WTC11 (cell line): ENCODE data around the gene ZNF800. TPM values are rescaled to one million over a fixed set of nuclear protein-coding genes. Genes with fewer than 3 reads are reported as not detected.

Experiments used
- ATAC-seq: fragments of 200-7000 bp; cut with Tn5 transposase; 2 replicates; pipeline ENCODE4 v1.10.0; 2021; ENCODE audit warnings: mild to moderate bottlenecking, moderate library complexity
- CTCF ChIA-PET: fragments of 300-600 bp; sonication (Branson Sonifier 250); formaldehyde crosslinking; loops from one replicate; lab custom pipeline; 2021; ENCODE audit warnings: antibody characterized with exemption; lab: Charles Lee
- POLR2A ChIA-PET: fragments of 350-600 bp; sonication (Branson Sonifier 250); formaldehyde crosslinking; loops from one replicate; lab custom pipeline; 2021; ENCODE audit warnings: antibody characterized with exemption; lab: Charles Lee
- DNase-seq: peaks from one replicate; pipeline ENCODE4 v3.0.0; 2021; ENCODE audit warnings: low spot score
- H3K27ac Mint-ChIP-seq: 2 replicates; pipeline ENCODE4 v1.8.0; 2021; ENCODE audit warnings: mixed read lengths
- H3K27me3 Mint-ChIP-seq: 2 replicates; pipeline ENCODE4 v1.8.0; 2021; ENCODE audit warnings: low read depth, mild to moderate bottlenecking, moderate library complexity, mixed read lengths
- H3K36me3 Mint-ChIP-seq: 2 replicates; pipeline ENCODE4 v1.8.0; 2021; ENCODE audit warnings: mixed read lengths
- H3K4me1 Mint-ChIP-seq: 2 replicates; pipeline ENCODE4 v1.8.0; 2022; ENCODE audit warnings: mixed read lengths
- H3K4me3 Mint-ChIP-seq: 2 replicates; pipeline ENCODE4 v1.8.0; 2021; ENCODE audit warnings: mild to moderate bottlenecking, moderate library complexity, mixed read lengths
- H3K9me3 Mint-ChIP-seq: 2 replicates; pipeline ENCODE4 v1.8.0; 2021; ENCODE audit warnings: mixed read lengths
- CBFB ChIP-seq: sonication (generic); formaldehyde crosslinking; IDR thresholded peaks from 2 replicates; pipeline ENCODE4 v1.8.1; 2022; ENCODE audit warnings: mild to moderate bottlenecking, low read depth, missing genetic modification reagents
- CREB1 ChIP-seq: sonication (generic); formaldehyde crosslinking; IDR thresholded peaks from 2 replicates; pipeline ENCODE4 v1.8.0; 2023; ENCODE audit warnings: mild to moderate bottlenecking, missing genetic modification reagents
- CREM ChIP-seq: sonication (generic); formaldehyde crosslinking; IDR thresholded peaks from 2 replicates; pipeline ENCODE4 v1.8.1; 2022; ENCODE audit warnings: mild to moderate bottlenecking, missing genetic modification reagents, moderate library complexity
- ERG ChIP-seq: fragments of 250-450 bp; sonication (Bioruptor Pico); IDR thresholded peaks from 2 replicates; pipeline ENCODE4 v1.8.0; 2021; ENCODE audit warnings: mild to moderate bottlenecking
- ESRRA ChIP-seq: sonication (generic); formaldehyde crosslinking; IDR thresholded peaks from 2 replicates; pipeline ENCODE4 v1.8.1; 2022; ENCODE audit warnings: mild to moderate bottlenecking, missing genetic modification reagents, borderline replicate concordance
- ETV6 ChIP-seq: sonication (generic); formaldehyde crosslinking; IDR thresholded peaks from 2 replicates; pipeline ENCODE4 v1.8.1; 2022; ENCODE audit warnings: mild to moderate bottlenecking, missing genetic modification reagents
- FOXJ3 ChIP-seq: sonication (generic); formaldehyde crosslinking; IDR thresholded peaks from 2 replicates; pipeline ENCODE4 v1.9.0; 2021; ENCODE audit warnings: missing genetic modification reagents, mild to moderate bottlenecking, borderline replicate concordance
- FOXP1 ChIP-seq: sonication (generic); formaldehyde crosslinking; IDR thresholded peaks from 2 replicates; pipeline ENCODE4 v1.8.0; 2022; ENCODE audit warnings: missing genetic modification reagents, mild to moderate bottlenecking, moderate library complexity, borderline replicate concordance
- GRHL2 ChIP-seq: fragments of 250-450 bp; sonication (Bioruptor Pico); IDR thresholded peaks from 2 replicates; pipeline ENCODE4 v1.8.0; 2022; ENCODE audit warnings: mild to moderate bottlenecking, moderate library complexity; ENCODE audit not compliant: insufficient replicate concordance, severe bottlenecking
- HMGXB4 ChIP-seq: sonication (generic); formaldehyde crosslinking; IDR thresholded peaks from 2 replicates; pipeline ENCODE4 v1.8.1; 2023; ENCODE audit warnings: mild to moderate bottlenecking, moderate library complexity, missing genetic modification reagents
- IRF2 ChIP-seq: sonication (generic); formaldehyde crosslinking; IDR thresholded peaks from 2 replicates; pipeline ENCODE4 v1.8.0; 2022; ENCODE audit warnings: low read depth, missing genetic modification reagents, borderline replicate concordance
- JUN ChIP-seq: sonication (generic); formaldehyde crosslinking; IDR thresholded peaks from 2 replicates; pipeline ENCODE4 v1.8.0; 2023; ENCODE audit warnings: mild to moderate bottlenecking, missing genetic modification reagents
- MAX ChIP-seq: sonication (generic); formaldehyde crosslinking; IDR thresholded peaks from 2 replicates; pipeline ENCODE4 v1.8.0; 2022; ENCODE audit warnings: mild to moderate bottlenecking, missing genetic modification reagents
- NFE2L1 ChIP-seq: sonication (generic); formaldehyde crosslinking; IDR thresholded peaks from 2 replicates; pipeline ENCODE4 v1.8.1; 2023; ENCODE audit warnings: missing genetic modification reagents
- NR2C2 ChIP-seq: sonication (generic); formaldehyde crosslinking; IDR thresholded peaks from 2 replicates; pipeline ENCODE4 v1.8.0; 2022; ENCODE audit warnings: mild to moderate bottlenecking, missing genetic modification reagents
- NR3C1 ChIP-seq: sonication (generic); formaldehyde crosslinking; conservative IDR thresholded peaks from 2 replicates; pipeline ENCODE4 v1.8.1; 2023; ENCODE audit warnings: low read depth, mild to moderate bottlenecking, missing genetic modification reagents
- PRRX2 ChIP-seq: fragments of 250-450 bp; sonication (Bioruptor Pico); IDR thresholded peaks from 2 replicates; pipeline ENCODE4 v1.8.0; 2021; ENCODE audit warnings: mild to moderate bottlenecking
- RORB ChIP-seq: fragments of 250-450 bp; sonication (Bioruptor Pico); IDR thresholded peaks from 2 replicates; pipeline ENCODE4 v1.9.0; 2021; ENCODE audit warnings: mild to moderate bottlenecking
- SMAD4 ChIP-seq: sonication (generic); formaldehyde crosslinking; IDR thresholded peaks from 2 replicates; pipeline ENCODE4 v1.8.0; 2022; ENCODE audit warnings: mild to moderate bottlenecking, missing genetic modification reagents
- TP53 ChIP-seq: sonication (generic); formaldehyde crosslinking; IDR thresholded peaks from 2 replicates; pipeline ENCODE4 v1.8.1; 2023; ENCODE audit warnings: mild to moderate bottlenecking, missing genetic modification reagents
- ZNF138 ChIP-seq: sonication (generic); formaldehyde crosslinking; conservative IDR thresholded peaks from 2 replicates; pipeline ENCODE4 v1.8.1; 2022; ENCODE audit warnings: mild to moderate bottlenecking, moderate library complexity, missing genetic modification reagents
- ZNF232 ChIP-seq: sonication (generic); formaldehyde crosslinking; IDR thresholded peaks from 2 replicates; pipeline ENCODE4 v1.8.0; 2022; ENCODE audit warnings: mild to moderate bottlenecking, missing genetic modification reagents
- total RNA-seq: library from RNA; stranded (reverse); gene quantifications from 3 replicates; pipeline ENCODE4 v1.2.3, GENCODE V29; 2021
- TF ChIP-seq, protein P1 (sequence below): sonication (generic); formaldehyde crosslinking; IDR thresholded peaks from 2 replicates; pipeline ENCODE4 v1.8.0; 2022; ENCODE audit warnings: mild to moderate bottlenecking, missing genetic modification reagents
- TF ChIP-seq, protein P2 (sequence below): sonication (generic); formaldehyde crosslinking; IDR thresholded peaks from 2 replicates; pipeline ENCODE4 v1.8.0; 2023; ENCODE audit warnings: missing genetic modification reagents

ZNF800 gene
- total RNA-seq, 1 experiment from 2014 or later = 5.7 TPM

DNA sequence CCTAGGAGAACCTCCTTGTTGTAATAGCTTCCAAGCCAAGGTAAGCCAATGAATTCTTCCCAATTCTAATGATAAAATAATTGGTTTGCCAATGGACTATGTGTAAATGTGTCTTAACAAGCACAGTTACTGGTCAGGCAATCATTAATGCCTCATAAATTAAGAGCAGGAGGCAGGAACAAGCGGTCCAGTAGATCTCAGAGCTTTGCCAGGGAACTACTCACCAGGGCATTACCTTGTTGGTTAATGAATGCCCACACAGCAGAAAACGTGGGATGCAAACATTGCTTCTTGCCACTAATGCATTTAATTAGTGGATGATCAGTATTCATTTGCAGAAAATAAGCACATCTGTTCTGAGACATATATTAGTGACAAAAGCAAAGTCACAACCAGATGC, 26.7 kb upstream of the ZNF800 start:
- H3K9me3 Mint-ChIP-seq = peaks cover 7% of the 10 kb centered on the region
- no peak for DNase-seq
- CTCF ChIA-PET = interaction anchor here (1.2 kb wide), 1 partner anchor 28 kb away, joined by 3 read pairs; no protein-coding TSS in a partner anchor
- ATAC-seq = no peak
- no peak overlapping the region for H3K27ac Mint-ChIP-seq
- peaks cover 34% of the 10 kb centered on the region for H3K27me3 Mint-ChIP-seq
- POLR2A ChIA-PET = no interaction called here
- no peak for TF ChIP-seq NR2C2 (CRISPR knock-in tag)
- TF ChIP-seq CREB1 (CRISPR knock-in tag) = no peak
- TF ChIP-seq JUN (CRISPR knock-in tag) = no peak
- TF ChIP-seq FOXP1 (CRISPR knock-in tag) = no peak
- no peak for TF ChIP-seq ZNF138
- no peak for TF ChIP-seq RORB
- TF ChIP-seq ESRRA (CRISPR knock-in tag) = no peak
- no peak for TF ChIP-seq CREM (CRISPR knock-in tag)
- no peak for TF ChIP-seq NR3C1
- TF ChIP-seq ETV6 (CRISPR knock-in tag) = no peak
- no peak for TF ChIP-seq FOXJ3 (CRISPR knock-in tag)
- no peak for TF ChIP-seq HMGXB4 (CRISPR knock-in tag)
- TF ChIP-seq, protein P1, sequence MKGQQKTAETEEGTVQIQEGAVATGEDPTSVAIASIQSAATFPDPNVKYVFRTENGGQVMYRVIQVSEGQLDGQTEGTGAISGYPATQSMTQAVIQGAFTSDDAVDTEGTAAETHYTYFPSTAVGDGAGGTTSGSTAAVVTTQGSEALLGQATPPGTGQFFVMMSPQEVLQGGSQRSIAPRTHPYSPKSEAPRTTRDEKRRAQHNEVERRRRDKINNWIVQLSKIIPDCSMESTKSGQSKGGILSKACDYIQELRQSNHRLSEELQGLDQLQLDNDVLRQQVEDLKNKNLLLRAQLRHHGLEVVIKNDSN (CRISPR knock-in tag) = no peak
- TF ChIP-seq MAX = no peak
- no peak for TF ChIP-seq ZNF232
- no peak overlapping the region for H3K4me3 Mint-ChIP-seq
- H3K4me1 Mint-ChIP-seq = no peaks in the 10 kb centered on the region
- H3K36me3 Mint-ChIP-seq = no peaks in the 10 kb centered on the region

DNA sequence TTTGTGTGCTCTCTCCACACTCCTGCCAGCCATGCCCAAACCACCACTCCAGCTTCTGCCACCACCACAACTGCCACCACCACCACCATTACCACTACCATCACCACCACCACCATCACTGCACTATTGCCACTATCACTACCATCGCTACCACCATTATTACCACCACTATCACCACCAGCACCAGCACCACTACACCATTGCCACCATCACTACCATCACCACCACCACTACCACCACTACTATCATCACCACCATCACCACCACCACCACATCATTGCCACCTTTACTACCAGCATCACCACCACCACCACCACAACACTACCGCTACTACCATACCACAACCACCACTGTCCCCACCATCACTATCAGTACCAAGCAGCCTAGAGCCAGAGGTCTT, 26.0 kb upstream of the ZNF800 start:
- TF ChIP-seq NR2C2 (CRISPR knock-in tag) (no peak), IRF2 (CRISPR knock-in tag) (no peak), NFE2L1 (CRISPR knock-in tag) (no peak), PRRX2 (no peak), GRHL2 (no peak), ERG (CRISPR knock-in tag) (no peak), JUN (CRISPR knock-in tag) (no peak), SMAD4 (CRISPR knock-in tag) (no peak), TP53 (CRISPR knock-in tag) (no peak), ZNF138 (no peak), CBFB (no peak)
- TF ChIP-seq, protein P2, sequence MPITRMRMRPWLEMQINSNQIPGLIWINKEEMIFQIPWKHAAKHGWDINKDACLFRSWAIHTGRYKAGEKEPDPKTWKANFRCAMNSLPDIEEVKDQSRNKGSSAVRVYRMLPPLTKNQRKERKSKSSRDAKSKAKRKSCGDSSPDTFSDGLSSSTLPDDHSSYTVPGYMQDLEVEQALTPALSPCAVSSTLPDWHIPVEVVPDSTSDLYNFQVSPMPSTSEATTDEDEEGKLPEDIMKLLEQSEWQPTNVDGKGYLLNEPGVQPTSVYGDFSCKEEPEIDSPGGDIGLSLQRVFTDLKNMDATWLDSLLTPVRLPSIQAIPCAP = no peak
- ChIA-PET POLR2A (no interaction called here), CTCF (interaction anchor here (1.2 kb wide), 1 partner anchor 29 kb away, joined by 3 read pairs; no protein-coding TSS in a partner anchor)
- no peak overlapping the region for H3K4me3 Mint-ChIP-seq
- H3K27ac Mint-ChIP-seq = no peak overlapping the region
- no peak for DNase-seq
- ATAC-seq = no peak
- no peaks in the 10 kb centered on the region for H3K36me3 Mint-ChIP-seq
- no peaks in the 10 kb centered on the region for H3K4me1 Mint-ChIP-seq
- peaks cover 7% of the 10 kb centered on the region for H3K9me3 Mint-ChIP-seq
- peaks cover 35% of the 10 kb centered on the region for H3K27me3 Mint-ChIP-seq
